NCI-H2227 (cell line): ENCODE results near the gene BCL11A.

ENCODE experiments used
- DNase-seq: peaks from one replicate; lab custom pipeline; 2025; ENCODE audit not compliant: unreplicated experiment; lab: John Stamatoyannopoulos, UW

BCL11A gene

DNA sequence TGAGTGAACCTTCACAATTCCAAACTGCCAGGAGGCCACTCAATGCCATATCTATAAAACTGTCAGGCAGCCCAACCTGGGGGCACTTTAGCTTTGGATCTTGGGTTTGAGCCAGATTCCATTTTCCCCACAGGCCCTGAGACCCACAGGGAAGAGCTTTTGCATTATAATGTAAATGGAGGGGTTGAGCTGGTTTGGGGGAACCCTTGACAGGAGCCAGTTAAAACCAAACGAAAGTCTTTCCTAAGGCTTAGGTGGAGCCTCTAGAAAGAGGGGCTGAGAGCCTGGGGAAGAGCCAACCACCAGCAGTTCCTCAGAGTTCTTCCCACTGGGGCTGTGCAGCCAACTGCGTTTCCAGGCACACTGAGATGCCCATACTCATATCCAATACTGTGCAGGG is 42.7 kb downstream of the BCL11A start:
- DNase-seq, result no peak

DNA sequence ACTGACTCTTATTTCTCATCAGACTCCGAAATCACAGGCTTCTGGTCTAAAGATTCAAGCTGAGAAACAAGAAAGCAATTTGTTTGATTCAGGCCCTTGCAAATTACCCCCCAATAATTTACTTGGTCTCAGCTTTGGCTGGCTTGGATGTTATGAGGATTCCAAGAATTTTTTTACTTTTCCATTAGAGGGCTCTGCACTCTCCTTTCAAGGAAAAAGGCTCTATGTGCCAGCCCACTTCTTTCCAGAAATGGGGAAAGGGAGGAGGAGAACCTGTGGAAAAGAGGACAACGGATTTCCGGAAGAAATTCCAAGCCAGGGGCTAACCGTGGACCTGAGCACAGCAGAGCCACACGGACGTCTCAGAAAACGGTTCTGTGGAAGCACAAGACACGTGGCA is 44.4 kb downstream of the BCL11A start:
- no peak for DNase-seq

DNA sequence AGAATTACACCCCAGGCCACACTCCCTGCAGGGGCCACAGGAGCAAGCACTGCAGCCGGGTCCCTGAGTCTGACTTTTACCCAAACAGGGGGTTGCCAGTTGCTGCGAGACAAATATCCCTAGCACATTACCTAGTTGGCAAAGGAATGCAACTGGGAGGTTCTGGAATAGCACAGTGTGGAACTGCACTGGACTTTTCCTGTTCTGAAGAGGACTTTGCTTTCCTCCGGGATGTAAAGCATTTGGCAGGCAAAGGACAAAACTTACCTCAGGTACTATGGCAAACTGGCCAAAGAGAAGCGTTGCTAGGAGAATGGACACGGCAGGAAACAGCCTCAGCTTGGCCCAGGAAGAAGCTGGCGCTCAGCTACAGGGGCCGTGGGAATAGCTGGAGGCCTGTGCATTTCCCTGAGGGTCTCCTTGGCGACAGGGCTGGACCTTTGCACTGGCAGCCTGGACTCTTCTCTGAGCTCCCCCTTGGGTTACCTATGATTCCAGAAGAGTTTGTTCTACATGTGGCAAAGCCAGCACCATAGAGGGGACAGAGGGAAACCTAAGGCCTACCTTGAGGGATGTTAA is 45.0 kb downstream of the BCL11A start:
- no peak for DNase-seq

DNA sequence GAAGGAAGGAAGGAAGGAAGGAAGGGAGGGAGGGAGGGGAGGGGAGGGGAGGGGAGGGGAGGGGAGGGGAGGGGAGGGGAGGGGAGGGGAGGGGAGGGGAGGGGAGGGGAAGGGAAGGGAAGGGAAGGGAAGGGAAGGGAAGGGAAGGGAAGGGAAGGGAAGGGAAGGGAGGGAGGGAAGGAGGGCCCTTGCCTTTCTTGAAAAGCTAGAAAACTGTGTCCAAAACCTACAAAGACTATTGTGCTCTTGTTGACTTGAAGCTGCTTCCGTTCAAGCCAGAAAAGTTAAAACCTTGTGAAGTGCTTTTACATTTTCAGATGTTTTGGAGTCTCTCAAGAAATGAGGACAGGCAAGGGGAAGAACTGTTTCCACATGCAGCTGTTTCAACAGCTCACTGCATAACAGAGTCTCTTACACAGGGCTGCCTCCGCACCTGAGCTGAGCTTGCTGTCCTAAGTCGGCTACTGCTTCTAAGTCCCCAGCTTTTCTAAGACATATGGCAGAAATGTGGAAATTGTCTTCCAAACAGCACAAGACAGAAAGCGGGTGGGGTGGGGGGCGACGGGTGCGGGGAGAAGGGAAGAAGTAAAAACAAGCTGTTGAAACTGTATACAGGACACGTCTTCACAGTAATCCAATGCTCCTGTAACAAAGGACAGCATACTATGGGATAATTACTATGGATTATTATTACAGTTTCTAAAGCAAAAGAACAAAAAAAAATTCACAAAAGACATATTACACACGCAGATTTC is 46.1 kb downstream of the BCL11A start:
- DNase-seq, result no peak

DNA sequence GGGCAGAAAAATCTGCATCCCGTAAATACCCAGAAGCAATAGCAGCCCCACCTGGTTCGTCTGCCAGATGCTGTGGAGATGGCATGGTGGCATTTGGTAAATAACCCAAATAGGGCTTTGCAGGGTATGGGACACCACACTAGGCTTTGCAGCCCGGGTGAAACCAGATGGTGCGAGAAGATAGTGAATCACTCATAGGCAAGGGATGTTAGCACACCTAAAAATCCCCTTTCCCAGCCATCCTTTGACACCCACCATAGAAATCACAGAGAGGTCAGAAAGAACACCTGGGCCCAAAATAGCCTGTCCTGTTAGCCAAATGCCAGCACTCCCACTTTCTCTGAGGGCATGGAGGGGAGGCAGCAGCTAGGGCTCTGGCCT is 47.6 kb downstream of the BCL11A start:
- no peak for DNase-seq

DNA sequence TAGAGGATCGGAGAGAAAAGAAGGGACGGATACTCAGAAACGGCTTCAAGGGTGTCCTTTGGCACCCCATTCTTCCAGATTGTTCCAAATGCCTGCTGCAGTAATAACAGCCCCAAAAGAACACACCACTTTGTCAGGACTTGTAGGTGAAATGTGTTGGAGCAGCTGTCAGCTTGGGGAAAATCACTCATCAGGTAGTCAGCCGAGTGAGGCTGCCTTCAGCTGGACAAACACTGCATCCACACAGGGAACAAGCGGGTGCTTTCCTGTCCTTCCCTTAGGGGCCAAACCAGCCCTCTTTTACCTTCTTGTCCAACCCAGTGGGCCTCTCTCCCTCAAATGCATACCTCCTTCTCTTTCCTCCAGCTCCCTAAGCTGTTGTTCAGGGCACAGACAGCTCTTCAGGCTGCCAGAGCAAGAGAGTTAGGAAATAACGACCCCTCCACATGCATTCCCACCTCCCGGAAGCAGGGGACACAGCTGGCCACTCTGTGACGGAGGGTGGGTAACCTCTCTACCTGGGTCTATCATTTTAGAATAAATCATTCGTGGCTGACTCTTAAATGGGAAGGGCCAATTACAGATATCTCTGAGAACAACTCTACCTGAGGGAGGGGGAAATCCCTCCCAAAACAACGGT is 48.1 kb downstream of the BCL11A start:
- peak; percentile 30 for DNase-seq

DNA sequence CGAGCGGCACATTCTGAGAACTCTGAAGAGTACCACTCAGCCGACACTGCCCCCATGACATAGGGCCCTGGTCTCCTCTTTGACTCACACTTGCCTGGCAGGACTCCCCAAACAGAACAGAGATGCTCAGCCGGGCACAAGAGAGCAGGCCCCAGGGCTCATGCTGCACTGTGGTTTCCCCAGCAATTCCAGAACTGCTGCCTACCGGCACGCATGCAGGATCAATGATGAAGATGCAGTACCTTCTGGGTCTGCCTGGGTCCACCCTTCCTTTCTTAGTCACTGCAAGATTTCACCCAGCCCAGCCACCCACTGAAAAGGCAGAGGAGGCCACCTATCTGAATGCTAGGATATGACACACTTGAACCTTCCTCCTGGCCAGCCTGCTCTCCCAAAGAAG is 49.4 kb downstream of the BCL11A start:
- no peak for DNase-seq

DNA sequence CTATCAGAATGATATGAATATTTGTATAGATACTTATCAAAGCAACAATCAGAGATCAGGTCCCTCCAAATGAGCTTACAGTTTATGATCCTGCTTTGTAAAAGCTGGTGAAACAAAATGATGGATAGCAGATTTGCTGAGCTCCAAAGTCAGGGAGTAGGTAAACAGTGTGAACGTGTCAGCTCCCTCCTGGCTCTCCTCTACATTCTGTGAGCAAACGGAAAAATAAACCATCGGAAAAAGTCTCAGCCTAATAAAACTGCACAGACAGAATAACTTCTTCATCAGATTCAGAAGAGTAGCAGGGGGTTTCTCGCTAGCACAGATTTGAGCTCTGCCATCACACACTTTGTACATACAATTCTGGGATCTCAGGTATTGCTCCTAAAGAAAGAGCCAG is 51.3 kb downstream of the BCL11A start:
- DNase-seq, result no peak

DNA sequence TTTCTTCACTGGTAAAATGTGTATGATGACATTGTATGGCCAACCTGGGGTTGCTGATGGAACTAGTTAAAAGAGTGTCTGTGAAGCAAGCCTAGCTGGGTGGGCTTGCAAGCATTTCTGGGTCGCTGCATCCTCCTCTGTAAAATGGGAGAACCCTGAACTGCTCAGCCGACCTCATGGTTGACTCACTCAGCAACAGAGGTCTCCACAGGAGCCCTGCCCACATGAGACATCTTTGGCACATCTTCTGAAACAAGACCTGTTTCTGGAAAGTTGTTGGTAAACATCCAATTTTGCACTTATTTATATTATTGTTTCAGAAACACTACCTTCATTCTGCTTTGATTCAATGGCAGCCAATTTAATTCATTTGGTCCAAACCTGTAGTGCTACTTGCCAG is 52.6 kb downstream of the BCL11A start:
- DNase-seq, result no peak

DNA sequence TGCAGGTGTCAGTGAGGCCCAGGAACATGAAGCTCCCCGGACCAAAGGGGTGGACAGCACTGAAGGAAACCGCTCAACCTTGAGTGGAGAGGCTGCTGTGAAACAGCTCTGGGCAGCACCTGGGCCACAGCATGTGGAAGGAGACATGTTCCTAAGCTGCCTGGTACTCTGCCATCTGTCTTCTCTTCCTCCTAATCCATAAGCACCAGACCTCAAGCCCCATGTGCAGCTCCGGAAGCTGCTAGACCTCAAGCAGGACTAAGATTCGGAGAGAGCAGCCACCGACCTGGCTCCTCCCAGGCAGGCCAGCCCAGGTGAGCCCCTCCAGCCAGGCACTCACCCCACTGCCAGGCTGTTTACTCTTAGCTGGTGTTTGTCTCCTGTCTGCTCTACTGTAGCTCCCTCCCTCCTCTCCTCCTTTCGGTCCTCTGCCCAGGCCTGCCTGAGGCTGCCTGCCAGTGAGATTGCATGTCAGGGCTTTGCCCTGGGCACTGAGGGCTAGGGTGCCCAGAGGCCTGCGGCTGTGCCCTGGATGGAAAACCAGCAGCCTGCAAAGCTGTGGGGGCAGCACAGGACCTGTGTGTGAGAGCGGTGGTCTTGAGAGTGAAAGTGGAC is 53.7 kb downstream of the BCL11A start:
- no peak for DNase-seq

DNA sequence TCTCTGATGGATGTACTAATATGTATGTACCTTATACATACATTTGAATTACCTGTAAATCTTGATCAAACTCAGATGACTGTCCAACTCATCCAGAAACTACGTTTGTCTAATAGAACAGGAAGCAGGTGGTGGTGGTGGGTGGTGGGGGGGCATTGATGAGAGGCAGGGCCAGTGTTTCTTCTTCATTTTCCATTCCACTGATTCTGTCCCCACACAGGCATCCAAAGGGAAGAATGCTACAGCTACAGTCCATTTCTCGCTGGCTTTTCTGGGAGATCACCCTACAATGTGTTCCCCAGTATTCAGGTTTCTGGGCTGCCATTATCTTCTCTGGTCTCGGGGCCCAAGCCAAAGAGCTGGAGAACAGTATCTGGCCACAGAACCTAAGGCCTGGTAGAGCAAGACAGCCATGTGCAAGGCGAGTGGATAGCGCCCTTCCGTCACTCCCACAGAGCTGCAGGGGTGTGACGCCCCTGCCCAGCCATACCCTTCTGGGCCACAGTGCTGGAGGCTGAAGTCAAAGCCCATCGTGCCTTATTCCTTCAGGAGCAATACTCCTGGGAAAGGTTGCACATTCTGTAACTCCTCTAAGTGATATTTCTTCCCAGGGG is 54.5 kb downstream of the BCL11A start:
- no peak for DNase-seq

DNA sequence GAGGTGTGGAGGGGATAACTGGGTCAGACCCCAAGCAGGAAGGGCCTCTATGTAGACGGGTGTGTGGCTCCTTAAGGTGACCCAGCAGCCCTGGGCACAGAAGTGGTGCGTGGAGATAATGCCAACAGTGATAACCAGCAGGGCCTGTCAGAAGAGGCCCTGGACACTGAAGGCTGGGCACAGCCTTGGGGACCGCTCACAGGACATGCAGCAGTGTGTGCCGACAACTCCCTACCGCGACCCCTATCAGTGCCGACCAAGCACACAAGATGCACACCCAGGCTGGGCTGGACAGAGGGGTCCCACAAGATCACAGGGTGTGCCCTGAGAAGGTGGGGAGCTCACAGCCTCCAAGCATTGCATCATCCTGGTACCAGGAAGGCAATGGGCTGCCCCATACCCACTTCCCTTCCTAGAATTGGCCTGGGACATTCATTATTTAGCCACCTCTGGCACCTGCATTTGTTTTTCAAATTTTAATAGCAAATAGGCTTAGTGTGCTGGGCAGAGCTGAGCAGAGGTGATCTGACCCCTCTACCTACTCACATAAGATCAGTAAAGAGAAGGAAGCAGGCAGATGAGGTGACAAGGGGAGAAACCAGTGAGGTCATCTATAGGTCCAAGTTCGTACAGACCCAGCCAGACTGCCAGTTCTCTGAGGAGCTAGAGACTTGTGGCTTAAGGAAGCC is 55.2 kb downstream of the BCL11A start:
- no peak for DNase-seq

DNA sequence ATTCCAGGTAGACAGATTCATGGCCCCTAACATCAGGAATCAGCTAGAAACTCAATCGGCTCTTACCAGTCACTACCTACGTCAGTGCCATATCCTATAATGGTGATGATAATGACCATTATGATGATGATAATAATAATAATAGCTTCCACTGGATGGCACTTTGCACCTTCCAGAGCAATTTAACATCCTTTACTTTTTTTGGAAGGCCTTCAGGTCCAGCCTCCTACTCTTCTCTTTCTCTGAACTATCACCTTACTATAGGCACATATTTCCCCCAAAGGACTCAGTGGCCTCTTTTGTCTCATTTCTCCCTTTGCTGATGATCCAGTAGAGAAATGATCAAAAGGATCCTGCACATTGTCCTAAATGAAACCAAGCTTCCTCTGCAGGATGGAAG is 56.0 kb downstream of the BCL11A start:
- no peak for DNase-seq

DNA sequence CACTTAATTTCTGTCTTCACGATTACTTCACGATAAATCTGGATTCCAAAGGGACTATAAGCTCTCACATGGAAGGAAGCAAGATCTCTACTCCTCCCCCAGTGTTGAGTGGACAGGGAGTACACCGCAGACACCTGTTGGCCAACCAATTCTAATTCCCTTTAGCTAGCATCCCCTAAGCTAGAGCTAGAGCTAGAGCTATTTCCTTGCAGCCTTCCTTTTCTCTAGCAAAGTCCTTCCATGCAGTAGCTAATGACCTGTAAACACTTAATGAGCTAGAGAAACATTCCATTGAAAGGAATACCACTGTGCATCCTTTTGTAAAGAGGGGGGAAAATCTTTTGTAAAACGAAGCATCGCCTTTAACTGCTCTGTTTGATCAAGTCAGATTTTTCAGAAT is 56.5 kb downstream of the BCL11A start:
- no peak for DNase-seq

DNA sequence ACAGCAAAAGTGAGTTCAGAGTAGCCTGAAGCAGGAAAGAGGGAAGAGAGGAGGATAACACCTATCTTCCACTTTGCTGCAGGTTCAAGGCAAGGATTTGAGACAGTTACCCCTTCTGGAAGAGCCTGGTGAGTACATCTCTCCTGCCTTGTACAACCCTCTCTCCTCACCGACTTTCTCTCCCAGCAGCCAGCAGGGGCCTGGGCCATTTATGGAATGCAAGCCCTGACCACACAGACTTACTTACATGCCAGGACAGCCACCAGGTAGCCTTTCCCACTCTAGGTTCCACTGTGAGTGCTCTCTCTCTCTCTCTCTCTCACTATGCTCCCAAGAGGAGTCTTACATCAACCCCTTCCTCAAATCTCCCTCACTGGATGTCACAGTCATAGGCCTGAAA is 57.0 kb downstream of the BCL11A start:
- DNase-seq, result no peak

DNA sequence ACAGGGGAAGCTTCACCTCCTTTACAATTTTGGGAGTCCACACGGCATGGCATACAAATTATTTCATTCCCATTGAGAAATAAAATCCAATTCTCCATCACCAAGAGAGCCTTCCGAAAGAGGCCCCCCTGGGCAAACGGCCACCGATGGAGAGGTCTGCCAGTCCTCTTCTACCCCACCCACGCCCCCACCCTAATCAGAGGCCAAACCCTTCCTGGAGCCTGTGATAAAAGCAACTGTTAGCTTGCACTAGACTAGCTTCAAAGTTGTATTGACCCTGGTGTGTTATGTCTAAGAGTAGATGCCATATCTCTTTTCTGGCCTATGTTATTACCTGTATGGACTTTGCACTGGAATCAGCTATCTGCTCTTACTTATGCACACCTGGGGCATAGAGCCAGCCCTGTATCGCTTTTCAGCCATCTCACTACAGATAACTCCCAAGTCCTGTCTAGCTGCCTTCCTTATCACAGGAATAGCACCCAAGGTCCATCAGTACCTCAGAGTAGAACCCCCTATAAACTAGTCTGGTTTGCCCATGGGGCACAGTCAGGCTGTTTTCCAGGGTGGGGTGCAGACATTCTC is 58.3 kb downstream of the BCL11A start:
- no peak for DNase-seq

DNA sequence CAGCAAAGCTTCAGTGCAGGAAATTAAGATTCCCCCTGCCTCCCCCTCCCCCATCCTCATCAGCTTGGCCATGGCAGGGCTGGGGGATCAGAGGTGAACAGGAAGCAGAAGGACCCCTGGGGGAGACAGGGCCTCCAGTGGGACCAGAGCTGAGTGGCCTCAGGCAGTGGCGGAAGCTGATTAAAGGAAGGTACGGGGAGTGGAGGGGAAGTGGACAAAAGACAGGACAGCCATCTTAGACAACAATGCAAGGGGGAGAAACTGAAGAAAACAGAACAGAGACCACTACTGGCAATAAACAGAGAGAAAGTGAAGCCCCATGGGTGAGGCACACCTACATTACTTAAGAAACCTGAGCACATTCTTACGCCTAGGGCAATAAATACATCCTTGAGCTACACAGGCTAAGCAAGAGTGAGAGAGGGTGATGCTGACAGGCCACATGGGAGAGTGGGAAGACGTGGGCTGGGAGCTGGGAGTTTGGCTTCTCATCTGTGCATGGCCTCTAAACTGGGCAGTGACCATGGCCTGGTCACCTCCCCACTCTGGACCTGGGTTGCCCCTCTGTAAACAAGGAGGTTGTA is 59.6 kb downstream of the BCL11A start:
- no peak for DNase-seq

DNA sequence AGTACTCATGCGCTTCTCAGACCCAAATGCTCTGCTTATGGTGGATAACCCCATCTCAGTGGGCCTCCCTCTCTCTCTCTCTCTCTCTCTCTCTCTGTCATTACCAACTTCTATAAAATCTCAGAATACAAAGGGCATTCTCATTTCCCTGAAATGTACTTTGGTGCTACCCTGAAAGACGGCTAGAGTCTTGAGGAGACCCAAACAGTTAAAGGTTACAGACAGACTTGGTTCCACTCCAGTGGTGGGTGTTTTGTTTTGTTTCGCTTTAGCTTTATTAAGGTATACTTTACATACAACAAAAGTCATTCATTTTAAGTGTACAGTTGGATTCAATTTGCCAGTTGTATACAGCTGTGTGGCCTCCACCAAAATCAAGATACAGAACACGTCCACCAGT is 60.9 kb downstream of the BCL11A start:
- no peak for DNase-seq

DNA sequence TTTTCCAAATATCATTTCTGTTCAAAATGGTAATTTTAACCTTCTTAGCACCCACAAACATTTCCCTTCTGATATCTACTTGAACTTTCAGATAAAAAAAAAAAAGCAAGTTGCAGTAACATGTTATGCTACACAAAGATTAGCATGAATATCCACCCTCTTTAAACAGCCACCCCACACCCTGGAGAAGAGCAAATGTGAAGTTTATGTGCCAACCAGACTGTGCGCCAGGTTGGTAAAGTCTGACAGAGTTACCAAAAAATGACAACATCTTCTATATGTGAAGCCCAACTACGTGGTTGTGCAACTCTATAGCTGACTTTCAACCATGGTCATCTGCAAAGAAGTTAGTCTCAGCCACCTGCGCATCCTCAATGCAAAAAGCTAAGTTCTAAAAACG is 62.6 kb downstream of the BCL11A start:
- no peak for DNase-seq

DNA sequence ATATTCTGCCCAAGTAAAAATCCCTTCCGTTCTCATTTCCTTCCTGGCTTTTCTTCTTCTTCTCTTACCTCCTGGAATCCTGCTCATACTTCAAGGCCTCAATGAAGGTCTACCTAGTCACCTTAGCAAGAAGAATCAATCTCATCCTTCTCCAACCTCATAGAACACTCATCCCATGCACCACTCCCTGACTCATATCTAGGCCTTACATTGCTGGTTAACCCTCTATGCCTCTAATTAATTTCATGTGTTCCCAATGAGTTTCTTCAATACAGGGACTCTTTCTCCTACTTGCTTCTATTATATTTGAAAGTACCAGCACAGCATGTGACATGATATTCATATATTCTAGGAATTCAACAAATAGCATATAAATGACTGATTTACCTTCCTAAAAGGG is 63.0 kb downstream of the BCL11A start:
- DNase-seq, result no peak
